ENCODE data around the gene CCDC154.

DNA sequence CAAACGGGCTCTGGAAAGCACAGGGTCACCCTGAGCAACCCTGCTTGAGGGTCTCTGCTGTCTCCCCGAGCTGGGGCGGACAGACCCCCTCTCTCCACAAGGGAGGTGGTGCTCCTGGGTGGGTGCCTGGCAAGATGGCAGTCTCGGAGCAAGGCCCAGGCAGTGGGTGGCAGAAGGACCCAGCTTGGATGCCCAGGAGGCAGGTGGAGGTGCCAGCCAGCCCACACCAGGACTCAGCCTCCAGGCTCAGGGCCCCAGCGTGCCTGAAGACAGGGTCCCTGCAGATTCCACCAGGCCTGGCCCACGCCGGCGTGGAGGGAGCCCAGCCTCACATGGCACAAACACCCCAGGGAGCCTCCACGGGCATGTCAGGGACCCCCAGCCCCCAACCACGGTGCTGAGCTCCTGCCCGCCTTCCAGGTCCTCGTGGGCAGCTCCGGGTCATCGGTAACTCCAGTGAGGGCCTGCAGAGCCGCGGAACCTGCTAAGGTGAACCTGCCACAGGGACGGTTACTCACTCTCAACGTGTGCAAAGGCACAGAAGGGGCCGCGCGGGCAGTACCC lies 50.7 kb downstream of the CCDC154 start:
- TF ChIP-seq CTCF (conservative IDR thresholded peaks at IDR 0.05; ENCODE audit: low read length) (no peak), EZH2phosphoT487 (IDR thresholded peaks at IDR 0.05; ENCODE audit: borderline replicate concordance, low read depth, low read length) (no peak)
